Erythroblast (primary cell): ENCODE results near the gene S100A9.

Source experiments
- GATA1 ChIP-seq: IDR thresholded peaks from 2 replicates; pipeline ENCODE4 v1.6.1; 2011; ENCODE audit warnings: low read depth, mild to moderate bottlenecking, control low read depth, low read length, moderate library complexity
- POLR2A ChIP-seq: IDR thresholded peaks from 2 replicates; pipeline ENCODE4 v1.6.1; 2011; ENCODE audit warnings: mild to moderate bottlenecking, low read length

DNA sequence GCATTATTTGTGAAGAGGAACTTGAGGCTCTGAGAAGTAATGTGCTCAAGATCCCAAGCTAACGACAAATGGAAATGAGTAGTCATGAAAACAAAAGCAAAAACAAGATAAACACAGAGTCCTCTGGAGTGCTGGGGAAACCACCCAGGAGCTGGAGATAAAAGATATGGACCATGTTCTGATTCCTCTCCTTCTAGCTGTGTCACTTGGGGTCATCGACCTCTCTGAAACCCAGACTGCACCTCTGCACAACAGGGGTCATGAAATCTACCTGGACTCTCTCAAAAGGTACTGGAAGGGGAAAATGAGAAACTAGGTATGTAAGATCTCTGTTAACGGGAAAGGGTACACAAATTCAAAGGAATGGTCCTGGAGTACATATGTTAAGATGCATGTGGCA, 15.5 kb upstream of the S100A9 start:
- TF ChIP-seq POLR2A (no peak), GATA1 (no peak)
